ENCODE measurements around the gene AP3D1.

GRCh38 chr19:2150794-2151338 is 500 bp downstream of the AP3D1 start:
- TF ChIP-seq CTCF (IDR thresholded peaks at IDR 0.05 in 2 of 3, conservative IDR thresholded peaks at IDR 0.05 in 1 of 3; ENCODE audit: insufficient read depth in 2 of 3, low read depth in 1 of 3, low read length in 3 of 3): no peak
- TF ChIP-seq TOE1 (IDR thresholded peaks at IDR 0.05; ENCODE audit: borderline replicate concordance): no peak
- no peak for TF ChIP-seq TOE1 (CRISPR knock-in tag; IDR thresholded peaks at IDR 0.05; ENCODE audit: borderline replicate concordance, low read depth)
- no peak for TF ChIP-seq RFX5 (IDR thresholded peaks at IDR 0.05; ENCODE audit: low read depth, low read length)
- TF ChIP-seq ZBTB1 (CRISPR knock-in tag; IDR thresholded peaks at IDR 0.05; ENCODE audit: borderline replicate concordance, low read depth): no peak
- TF ChIP-seq USF1 (CRISPR knock-in tag; IDR thresholded peaks at IDR 0.05): no peak
- no peak for TF ChIP-seq NRF1 (conservative IDR thresholded peaks at IDR 0.05 in 1 of 2, IDR thresholded peaks at IDR 0.05 in 1 of 2)
- TF ChIP-seq EZH2 (IDR thresholded peaks at IDR 0.05; ENCODE audit: borderline replicate concordance, low read depth, low read length): no peak
- no peak for TF ChIP-seq CBX8 (IDR thresholded peaks at IDR 0.05; ENCODE audit: borderline replicate concordance, extremely low read depth, low read depth, low read length, poor library complexity, severe bottlenecking)
- TF ChIP-seq ZBTB17 (CRISPR knock-in tag; IDR thresholded peaks at IDR 0.05): no peak
- no peak for TF ChIP-seq ZBTB34 (CRISPR knock-in tag; IDR thresholded peaks at IDR 0.05)
